GM21515 (cell line): ENCODE results near the gene CAMTA1.

Experiments used
- ATAC-seq: cut with Tn5 transposase; IDR thresholded peaks from one replicate; pipeline ENCODE4 v1.9.1; 2021; ENCODE audit not compliant: unreplicated experiment

The CAMTA1 gene

DNA sequence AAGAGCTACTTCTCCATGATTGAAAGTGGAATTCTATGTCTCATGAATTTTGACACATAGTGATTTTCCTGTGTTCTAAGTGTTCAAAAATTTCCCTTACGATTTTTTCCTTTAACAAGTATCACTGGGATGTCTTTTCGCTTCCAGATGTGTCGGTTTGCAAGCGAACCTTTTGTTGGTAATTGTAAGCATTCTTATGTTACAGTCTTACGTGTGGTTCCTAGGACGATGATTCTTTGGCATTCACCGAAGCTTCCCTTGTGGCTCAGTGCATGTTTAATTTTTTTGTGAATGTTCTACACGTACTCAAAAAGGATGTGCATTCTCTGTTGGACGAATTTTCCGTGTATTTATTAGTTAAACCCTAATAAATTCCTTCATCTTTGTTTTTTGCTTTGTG, 211.6 kb downstream of the CAMTA1 start:
- ATAC-seq = no peak

DNA sequence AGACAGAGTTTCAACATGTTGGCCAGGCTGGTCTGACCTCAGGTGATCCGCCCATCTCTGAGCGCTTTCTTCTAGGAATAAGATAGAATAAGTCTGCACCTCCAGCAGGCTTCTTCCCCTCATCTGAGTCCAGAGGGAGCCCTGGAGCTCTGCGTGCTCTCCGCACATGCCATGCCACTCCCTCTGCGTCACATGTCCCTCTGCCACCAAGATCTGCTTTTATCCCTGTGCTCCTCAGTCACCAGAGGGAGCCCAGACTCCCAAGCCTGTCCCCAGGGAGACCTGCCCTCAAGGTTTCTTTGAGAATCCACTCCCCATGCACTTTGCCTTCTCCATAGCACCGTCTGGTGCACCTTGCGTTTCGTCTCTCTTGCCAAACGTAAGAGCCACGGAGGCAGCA, 213.0 kb downstream of the CAMTA1 start:
- no peak for ATAC-seq

DNA sequence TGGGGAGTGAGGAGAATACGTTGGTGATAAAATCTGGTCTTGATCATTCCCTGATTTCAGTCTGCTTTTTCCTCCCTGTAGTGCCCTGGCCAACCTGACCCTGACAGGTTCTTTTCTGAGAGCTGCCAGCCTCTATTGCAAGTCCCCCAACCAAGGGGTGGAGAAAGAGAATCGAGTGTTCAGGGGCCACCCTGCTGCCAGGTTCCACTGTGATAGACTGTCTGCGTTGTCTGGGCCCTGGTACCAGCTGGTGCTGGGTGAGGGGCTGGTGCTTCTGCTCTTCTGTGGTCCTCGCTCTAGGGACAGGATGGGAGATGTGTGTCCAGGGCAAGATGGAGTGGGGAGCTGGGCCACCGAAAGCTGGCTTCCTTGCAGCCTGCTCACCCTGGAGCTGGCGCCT, 214.6 kb downstream of the CAMTA1 start:
- ATAC-seq = no peak

- no peak for ATAC-seq
Measured at GRCh38 chr1:7000720-7001119, 215.5 kb downstream of the CAMTA1 start.

DNA sequence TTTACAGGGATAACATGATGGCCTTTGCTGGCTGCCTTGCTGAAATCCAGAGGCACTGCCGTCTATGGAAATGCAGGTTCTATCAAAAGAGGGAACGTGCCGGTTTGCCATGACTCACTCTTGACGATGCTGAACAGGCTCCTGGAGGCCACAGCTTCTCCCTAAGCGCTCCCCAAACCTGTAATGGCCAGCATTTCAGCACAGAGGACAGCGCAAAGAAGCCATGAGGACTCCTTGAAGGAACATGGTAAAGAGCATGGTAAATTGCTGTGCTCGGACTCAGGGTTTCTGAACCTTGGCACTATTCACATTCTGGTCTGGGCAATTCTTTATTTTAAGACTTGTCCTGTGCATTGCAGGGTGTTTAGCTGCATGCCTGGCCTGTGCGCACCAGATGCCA, 217.5 kb downstream of the CAMTA1 start:
- ATAC-seq = no peak

DNA sequence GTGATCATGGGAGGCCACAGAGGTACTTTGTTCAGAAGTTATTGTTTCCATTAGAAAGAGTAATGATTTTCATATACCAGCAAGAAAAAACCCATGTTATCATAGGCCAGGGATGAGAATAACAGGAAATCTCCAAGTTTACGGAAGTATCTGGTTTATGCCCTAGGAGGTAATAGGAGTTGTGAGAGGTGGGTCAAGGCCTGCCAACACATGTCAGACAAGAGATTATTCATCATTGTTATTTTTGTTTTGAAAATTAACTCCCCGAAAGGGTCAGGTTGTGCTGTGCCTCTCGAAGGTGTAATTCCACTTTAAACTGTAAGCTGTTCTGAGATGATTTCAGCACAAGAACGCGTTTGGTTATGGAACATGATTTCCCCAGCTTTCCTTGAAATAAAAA, 218.4 kb downstream of the CAMTA1 start:
- ATAC-seq = no peak

DNA sequence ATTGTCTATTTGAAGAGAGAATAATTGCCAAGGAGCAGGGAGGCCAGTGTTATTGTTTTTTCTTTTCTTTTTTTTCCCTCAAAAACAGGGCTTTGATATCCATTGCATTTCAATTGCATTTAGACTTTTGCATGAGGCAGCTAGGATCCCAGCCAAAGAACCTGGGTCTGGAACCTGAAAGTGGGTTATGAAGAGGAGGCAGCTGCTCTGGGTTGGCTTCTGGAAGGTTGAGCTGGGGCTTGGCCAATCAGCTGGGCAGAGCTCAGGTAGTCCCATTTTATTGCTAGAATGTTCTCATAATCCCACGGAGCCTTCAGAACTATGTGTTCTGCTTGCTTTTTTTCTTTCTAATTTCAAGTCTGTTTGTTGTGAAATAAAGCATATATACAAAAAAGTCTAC, 218.9 kb downstream of the CAMTA1 start:
- ATAC-seq = no peak

- ATAC-seq = no peak
Measured at GRCh38 chr1:7005762-7006161, 220.5 kb downstream of the CAMTA1 start.

DNA sequence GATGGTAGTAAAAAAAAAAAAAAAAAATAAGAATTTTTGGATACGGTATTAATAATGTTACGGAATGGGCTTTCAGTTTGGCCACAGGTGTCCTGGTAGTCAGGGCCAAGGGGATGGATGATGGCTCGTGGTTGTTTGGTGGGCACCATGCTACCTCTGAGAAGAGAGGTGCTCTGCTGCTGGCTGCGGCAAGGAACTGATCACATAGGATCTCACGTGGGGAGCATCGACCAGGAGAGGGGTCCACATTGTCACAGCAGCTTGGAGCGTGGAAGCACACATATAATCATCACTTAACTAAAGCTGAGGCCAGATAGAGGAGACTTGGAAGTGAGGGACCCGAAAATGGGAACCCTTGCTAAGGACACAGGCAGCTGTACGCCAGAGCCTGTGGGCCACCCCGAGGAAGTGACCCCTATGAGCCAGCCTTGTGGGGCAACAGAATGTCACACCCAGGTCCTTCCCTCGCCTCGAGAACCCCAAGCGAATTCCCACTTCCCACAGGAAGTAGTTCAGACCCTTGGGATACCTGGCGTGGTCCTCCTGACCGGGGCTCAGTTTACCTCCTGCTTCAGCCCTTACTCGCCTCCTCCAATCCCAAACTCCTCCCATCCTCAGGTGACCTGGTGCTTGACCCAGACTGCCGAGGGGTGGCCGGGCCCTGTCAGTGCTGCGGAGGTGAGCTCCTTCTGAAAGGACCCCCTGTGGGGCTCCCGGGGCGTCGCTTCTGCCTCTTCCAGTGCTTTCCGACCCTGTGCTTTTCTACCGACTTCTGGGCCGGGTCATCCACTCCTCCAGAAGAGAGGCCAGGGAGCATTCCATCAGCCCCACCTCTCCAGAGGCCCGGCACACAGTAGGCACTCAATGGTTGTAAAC, 222.0 kb downstream of the CAMTA1 start:
- ATAC-seq = no peak

- no peak for ATAC-seq
Measured at GRCh38 chr1:7007902-7008301, 222.6 kb downstream of the CAMTA1 start.

- no peak for ATAC-seq
Measured at GRCh38 chr1:7008331-7008730, 223.1 kb downstream of the CAMTA1 start.

DNA sequence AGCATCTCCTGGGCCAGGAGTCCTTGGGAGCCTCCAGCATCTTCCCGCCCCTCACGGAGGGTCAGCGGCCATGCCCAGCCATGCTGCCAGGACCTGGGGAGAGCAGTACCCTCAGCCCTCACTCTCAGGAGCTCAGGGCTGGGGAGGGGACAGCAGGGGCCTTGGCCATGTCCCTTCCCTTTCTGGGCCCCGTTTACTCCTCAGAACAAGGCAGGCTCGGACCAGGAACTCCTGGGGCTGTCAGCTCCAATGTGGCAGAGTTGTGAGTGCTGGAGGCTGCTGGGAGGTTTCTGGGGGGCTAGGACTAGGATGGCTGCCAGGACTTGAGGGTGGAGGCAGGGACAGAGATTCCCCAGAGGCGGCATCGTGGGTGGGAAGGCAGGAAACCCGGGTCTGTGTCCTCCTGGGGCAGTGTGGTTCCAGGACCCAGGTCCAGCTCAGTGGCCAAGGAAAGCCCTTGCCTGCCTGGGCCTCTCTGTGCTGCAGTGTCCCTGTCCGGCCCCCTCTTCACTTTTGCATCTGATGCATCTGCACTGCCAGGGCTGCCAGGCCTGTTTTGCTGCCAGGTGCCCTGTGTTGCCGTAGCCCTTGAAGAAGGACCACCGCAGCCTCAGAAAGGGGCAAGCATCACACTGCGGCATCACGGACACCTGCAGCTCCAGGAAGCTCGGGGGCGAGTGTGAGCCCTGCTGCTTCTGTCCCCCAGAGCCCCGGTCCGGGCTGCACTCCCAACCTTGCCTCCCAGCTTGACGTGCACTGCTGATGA, 223.9 kb downstream of the CAMTA1 start:
- ATAC-seq = no peak

- ATAC-seq = no peak
Measured at GRCh38 chr1:7009741-7010525, 224.7 kb downstream of the CAMTA1 start.

- no peak for ATAC-seq
Measured at GRCh38 chr1:7010534-7011200, 225.4 kb downstream of the CAMTA1 start.

DNA sequence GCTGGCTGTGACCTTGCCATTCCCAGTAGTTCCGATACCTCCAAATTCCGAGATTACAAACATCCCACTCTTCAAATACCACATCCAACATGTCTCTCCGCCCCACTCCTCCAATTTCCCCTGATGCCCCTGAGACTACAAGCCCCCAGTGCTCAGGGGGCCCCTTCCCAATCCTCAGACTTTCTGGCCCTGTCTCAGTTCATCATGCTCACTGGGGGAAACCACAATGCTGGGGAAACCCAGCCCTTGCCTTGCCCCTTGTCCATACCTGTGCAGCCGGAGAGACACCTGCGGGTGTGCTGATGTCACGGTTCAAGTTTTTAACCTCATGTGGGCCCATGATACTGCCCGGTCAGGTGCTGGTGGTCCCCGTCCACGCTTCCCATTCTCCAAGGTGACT, 226.6 kb downstream of the CAMTA1 start:
- no peak for ATAC-seq

- ATAC-seq = no peak
Measured at GRCh38 chr1:7012461-7012924, 227.2 kb downstream of the CAMTA1 start.

DNA sequence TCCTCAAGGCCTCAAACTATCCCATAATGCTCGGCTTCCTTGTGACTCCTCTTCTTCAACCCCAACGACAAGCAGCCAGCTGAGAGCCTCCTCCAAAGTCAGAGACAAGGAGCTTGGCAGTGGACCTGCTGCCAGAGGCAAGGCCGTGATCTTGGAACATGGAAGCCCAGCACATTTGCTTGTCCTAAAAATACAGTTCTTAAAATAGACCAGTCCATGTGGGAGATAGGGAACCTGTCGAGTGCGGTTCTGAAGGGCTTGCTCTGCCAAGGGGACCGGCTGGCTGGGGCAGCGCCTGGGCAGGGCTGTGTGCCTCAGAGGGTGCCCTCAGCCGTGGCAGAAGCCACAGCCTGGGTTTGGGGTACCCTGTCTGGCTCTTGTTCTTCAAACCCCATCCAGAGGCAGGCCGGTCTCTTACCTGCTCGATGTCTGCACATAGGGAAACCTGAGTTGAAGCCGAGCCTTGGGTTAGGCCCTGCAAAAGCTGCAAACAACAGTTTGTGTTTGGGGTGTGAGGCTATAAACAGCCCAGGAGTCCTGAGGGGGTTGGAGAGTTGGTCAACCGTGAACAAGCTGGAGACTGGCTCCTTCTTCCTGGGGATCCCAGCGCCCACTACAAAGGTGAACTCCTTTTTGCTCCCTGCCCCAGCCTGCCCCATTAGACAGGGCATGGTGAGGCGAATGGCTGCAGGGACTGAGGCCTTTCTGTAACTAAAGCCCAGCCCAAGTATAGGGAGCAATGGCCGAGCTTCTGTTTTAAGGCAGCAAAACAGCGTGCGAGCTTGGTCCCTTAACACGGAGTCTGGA, 228.8 kb downstream of the CAMTA1 start:
- ATAC-seq = no peak

GRCh38 chr1:7014640-7014930, 229.3 kb downstream of the CAMTA1 start:
- no peak for ATAC-seq

GRCh38 chr1:7015022-7015421, 229.8 kb downstream of the CAMTA1 start:
- ATAC-seq = no peak

DNA sequence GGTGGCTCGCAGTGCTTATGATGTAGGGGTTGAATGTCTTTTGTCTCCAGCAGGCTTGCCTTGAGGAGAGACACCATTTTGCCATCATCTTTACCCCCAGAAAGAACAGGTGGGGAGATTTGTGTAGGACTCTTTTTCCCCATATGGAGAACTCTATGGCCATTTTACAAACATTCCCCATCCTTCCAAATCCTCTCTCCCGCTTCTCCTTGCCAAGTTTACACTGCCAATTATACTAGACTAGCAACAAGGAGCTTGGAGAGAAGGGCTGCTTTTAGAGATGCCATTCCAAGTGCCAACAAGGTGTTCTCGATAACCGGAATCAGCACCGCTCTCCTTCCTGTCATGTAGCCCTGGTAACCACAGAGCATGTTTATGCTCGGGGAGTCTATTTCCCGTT, 233.1 kb downstream of the CAMTA1 start:
- no peak for ATAC-seq
